Dermis microvascular lymphatic vessel endothelial cell (primary cell): ENCODE measurements around the gene SNAI1. TPM values are rescaled to one million over a fixed set of nuclear protein-coding genes. Genes with fewer than 3 reads are reported as not detected.

ENCODE experiments used
- DNase-seq, 2 donors: peaks; one replicate each; pipeline versions ENCODE4 v3.0.0 to v3.0.0-alpha.2; 2010; ENCODE audit warnings: low read depth in 2 of 2
- total RNA-seq: library from RNA; depleted of rRNA; stranded (reverse); fragments of >200 nt; gene quantifications from 2 replicates; pipeline ENCODE4 v1.2.1, GENCODE V29; 2014

Gene SNAI1
- total RNA-seq, 1 donor from 2014 or later, result 1.0 TPM

- DNase-seq, result peak; percentile 79 to 89
Observed at GRCh38 chr20:50034567-50035180, 51.9 kb downstream of the SNAI1 start.

DNA sequence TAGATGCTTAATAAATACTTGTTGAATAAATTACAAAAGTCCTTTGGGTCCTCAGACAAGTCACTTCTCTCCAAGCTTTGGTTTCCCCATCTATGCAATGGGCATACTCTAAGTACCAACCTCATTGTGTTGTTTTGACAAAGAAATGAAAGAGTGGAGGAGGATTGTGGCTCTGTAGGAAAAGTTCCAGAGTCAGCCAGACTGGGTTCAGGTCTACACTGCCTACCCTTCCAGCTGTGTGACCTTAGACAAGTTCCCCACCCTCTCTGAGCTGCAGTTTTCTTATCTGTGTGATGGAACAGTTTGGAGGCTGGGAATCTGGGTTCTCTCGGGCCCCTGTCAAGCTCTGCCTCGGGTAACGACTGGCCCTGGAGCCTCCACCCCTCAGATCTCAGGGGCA is 53.9 kb downstream of the SNAI1 start:
- no peak for DNase-seq

GRCh38 chr20:50037123-50037522 is 54.3 kb downstream of the SNAI1 start:
- no peak for DNase-seq

DNA sequence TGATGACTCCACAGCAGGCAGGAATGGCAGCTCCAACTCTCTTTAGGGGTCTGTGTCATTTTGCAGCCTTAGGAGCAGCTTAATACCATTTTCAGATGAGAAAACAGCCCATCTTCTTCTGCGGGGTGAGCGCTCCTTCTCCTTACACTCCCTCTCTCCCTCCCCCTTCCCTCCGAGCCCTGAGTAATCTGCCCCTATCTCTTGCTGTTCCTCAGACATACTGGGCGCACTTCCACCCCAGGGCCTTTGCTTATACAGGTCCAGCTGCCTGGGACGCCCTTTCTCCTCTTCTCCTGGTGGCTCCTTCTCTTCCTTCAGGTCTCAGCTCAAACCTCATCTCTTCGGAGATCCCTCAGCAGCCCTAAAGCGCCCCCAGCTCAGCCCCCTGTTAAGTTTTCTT is 54.8 kb downstream of the SNAI1 start:
- no peak for DNase-seq

GRCh38 chr20:50038169-50038568 is 55.4 kb downstream of the SNAI1 start:
- DNase-seq, result no peak

Other genes with a start within 250 kb of the SNAI1 start
- 5.0 and 5.8 TPM in 2 replicates for gene SLC9A8, start 170.2 kb upstream of the SNAI1 start, total RNA-seq
- gene SPATA2, start 67.5 kb upstream of the SNAI1 start, total RNA-seq, result 0.64 and 1.0 TPM in 2 replicates
- 30.8 and 47.2 TPM in 2 replicates for gene RNF114, start 46.6 kb upstream of the SNAI1 start, total RNA-seq
- gene UBE2V1, start 130.2 kb downstream of the SNAI1 start, total RNA-seq, result 23.6 and 37.2 TPM in 2 replicates
- 11.2 and 20.0 TPM in 2 replicates for gene PEDS1, start 170.7 kb downstream of the SNAI1 start, total RNA-seq
- gene CEBPB, start 207.8 kb downstream of the SNAI1 start, total RNA-seq, result 12.6 and 23.5 TPM in 2 replicates